GM21528 (cell line): Measurements from ENCODE around the gene NTRK1.

Experiments
- ATAC-seq: cut with Tn5 transposase; IDR thresholded peaks from one replicate; pipeline ENCODE4 v1.9.1; 2021; ENCODE audit warnings: mild to moderate bottlenecking, moderate library complexity; ENCODE audit not compliant: unreplicated experiment, low FRiP score

NTRK1 gene

GRCh38 chr1:156895455-156895812 is 34.8 kb downstream of the NTRK1 start:
- no peak for ATAC-seq

- no peak for ATAC-seq
Measured at GRCh38 chr1:156895927-156896326, 35.3 kb downstream of the NTRK1 start.

DNA sequence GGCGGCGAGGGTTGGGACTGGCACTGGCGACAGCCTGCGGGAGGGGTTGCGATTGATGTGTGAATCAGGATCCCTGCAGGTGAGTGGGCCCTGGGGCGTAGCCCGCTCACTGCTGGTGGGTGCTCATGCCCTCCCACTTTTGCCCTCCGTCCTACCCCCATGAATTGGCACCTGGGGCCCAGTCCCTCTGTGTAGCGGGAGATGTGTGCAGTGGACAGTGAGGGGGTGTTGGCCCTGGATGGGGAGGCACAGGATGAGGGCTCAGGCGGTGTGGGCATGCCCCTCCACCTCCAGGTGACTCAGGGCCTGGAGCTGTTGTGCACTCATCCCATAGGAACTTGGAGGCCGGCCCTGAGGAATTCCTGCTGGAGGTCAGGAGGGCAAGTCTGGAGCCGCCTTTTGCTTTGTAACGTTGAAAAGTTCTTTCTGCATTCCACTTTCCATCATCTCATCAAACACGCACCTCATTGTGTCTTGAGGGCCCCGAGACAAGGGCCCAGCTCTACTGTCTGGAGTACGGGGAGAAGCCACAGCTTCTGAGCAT is 35.9 kb downstream of the NTRK1 start:
- no peak for ATAC-seq

GRCh38 chr1:156897078-156897825 is 36.6 kb downstream of the NTRK1 start:
- ATAC-seq = no peak

DNA sequence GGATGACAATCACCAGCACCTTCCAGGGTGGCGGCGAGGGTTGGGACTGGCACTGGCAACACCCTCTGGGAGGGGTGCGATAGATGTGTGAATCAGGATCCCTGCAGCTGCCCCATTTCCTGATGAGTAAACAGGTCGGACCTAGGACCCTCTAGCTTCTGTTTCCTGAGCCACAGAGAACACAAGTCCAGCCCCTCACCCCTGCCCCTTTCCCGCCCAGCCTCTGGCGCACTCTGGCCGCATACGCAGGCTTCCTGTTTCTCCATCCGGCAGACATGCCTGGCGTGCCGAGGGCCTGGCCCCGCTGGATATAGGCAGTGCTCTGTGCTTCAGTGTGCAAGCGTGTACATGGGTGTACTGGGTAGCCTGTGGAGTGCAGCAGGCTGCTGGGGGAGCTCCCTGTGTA is 37.5 kb downstream of the NTRK1 start:
- no peak for ATAC-seq

GRCh38 chr1:156898971-156899664 is 38.5 kb downstream of the NTRK1 start:
- no peak for ATAC-seq

- ATAC-seq = no peak
Measured at GRCh38 chr1:156899956-156900718, 39.5 kb downstream of the NTRK1 start.

DNA sequence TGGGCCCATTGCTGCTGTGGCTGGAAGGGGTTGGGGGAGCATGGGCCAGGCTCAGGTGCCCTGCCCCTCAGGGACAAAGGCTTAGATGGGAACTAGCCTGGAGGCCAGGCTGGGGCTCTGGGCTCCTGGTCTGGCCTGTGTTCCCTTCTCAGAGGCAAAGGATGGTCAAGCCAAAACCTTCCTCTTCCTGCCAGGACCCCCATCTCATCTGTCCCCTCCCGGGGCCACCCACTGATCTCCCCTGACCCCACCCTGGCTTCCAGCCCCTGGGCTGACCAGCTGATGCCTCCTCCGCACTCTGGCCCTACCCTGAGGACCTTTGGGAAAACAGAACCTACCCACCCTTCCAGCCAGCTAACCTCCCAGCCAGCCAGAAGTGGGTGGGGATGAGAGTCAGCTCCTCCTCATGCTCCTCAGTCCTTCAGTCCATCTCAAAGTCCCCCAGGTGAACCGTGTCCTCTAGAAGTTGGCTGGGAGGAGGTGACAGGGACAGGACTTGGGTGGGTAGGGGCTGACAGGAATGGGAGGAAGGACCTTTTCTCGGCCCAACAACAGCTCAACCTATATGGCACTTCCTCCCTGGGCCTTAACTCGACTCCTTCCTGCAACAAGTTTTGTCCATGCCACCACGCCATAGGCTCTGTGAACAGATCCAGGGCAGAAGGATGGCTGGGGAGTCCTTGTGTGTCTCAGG is 40.4 kb downstream of the NTRK1 start:
- ATAC-seq = no peak

DNA sequence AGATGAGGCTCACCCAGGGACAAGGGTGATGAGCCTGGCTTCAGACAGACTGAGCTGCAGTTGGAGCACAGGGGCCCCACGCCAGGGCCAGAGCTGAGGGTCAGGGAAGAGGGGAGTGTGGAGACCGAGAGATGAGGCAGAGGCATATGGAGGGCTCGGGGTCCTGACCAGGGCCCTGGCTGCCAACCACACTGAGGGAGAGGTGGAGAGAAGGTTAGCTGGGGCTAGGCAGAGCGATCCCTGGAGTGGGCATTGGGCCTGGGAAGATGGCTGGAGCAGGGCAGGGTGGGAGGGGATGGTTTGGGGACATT is 40.9 kb downstream of the NTRK1 start:
- no peak for ATAC-seq

DNA sequence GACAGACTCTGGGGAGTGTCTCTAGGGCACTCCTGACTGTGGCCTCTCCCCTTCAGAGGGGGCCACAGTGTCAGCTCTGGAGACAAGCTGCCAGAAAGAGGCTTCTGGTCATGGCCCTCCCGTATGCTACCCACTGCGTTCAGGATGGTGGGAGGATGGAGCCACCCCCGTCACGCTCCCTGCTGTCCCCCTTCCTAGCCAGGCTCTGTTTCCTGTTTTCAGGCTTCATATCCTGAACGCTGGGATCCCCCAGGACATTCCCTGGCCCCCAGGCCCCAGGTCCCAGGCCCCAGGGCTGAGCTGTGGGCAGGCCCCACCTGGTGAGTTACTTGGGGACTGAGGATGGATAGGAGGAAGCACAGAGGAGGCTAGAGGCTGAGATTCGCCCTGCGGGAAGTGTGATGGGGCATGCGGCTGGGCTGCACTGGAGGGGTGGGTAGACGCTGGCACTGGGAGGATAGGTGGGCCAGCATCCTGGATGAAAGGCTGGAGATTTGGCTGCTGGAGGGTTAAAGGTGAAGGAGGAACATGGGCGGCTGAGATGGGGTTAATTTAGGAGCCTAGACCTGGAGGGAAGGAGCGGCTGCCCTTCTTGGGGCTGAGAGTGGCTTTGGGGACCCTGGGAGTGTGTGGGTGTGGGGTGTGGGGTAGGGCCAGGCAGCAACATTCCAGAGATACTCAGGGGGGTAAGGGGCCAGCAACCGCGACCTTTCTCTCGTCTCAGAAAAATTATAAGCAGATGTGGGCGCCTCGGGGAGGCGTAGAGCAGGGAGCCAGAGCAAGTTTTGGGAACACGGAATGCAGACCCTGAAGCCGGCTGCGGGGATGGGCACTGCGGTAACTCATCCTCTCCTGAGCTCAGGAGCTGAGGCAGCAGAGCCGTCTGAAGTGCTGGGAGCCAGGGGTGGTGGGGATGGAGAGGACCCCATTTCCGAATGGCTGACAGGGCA is 41.6 kb downstream of the NTRK1 start:
- no peak for ATAC-seq

GRCh38 chr1:156903328-156904091 is 42.8 kb downstream of the NTRK1 start:
- no peak for ATAC-seq

GRCh38 chr1:156904187-156904959 is 43.7 kb downstream of the NTRK1 start:
- ATAC-seq = no peak

- no peak for ATAC-seq
Measured at GRCh38 chr1:156905176-156905575, 44.5 kb downstream of the NTRK1 start.

GRCh38 chr1:156905651-156906050 is 45.0 kb downstream of the NTRK1 start:
- ATAC-seq = no peak

DNA sequence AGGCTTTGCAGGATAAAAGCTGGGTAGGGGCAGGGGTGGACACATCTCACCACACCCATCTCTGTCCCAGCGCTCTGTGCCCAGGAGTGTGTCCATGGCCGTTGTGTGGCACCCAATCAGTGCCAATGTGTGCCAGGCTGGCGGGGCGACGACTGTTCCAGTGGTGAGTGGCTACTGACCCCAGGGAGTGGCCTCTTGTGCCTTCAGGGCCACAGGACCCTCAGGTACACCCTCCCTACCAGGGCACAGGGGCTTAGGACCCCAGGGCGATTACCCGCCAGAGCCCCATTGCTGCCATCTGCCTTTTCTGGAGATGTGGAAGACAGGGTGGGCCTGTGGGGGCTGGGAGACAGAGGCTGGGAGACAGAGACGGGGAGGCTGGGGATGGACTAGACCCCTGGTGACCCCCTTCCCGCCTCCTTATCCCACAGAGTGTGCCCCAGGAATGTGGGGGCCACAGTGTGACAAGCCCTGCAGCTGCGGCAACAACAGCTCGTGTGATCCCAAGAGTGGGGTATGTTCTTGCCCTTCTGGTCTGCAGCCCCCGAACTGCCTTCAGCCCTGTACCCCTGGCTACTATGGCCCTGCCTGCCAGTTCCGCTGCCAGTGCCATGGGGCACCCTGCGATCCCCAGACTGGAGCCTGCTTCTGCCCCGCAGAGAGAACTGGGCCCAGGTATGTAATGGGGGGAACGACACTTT is 45.7 kb downstream of the NTRK1 start:
- ATAC-seq = no peak

DNA sequence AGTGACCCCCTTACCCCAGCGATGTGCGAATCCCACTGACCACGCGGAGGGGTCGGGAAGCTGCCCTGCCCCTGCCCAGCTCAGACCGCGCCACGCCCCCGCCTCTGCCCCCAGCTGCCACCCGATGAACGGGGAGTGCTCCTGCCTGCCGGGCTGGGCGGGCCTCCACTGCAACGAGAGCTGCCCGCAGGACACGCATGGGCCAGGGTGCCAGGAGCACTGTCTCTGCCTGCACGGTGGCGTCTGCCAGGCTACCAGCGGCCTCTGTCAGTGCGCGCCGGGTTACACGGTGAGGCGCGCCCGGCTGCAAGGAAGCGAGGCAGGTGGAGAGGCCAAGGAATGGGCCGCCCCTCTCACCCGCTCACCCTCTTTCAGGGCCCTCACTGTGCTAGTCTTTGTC is 47.9 kb downstream of the NTRK1 start:
- no peak for ATAC-seq

DNA sequence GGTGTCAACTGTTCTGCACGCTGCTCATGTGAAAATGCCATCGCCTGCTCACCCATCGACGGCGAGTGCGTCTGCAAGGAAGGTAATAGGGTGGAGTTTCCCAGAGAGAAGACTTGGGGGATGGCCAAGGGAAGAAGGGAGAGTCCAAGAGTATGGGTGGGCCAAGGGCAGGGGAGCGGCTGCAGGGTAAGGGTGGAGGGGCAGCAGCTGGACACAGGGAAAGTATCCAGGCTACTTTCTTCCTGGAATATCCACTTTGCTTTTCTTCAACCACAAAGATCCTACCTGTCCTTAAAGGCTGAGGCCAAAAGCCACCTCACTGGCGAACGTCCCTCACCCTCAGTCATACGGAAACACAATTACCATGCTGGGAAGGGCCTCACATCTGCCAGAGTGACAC is 48.3 kb downstream of the NTRK1 start:
- no peak for ATAC-seq

DNA sequence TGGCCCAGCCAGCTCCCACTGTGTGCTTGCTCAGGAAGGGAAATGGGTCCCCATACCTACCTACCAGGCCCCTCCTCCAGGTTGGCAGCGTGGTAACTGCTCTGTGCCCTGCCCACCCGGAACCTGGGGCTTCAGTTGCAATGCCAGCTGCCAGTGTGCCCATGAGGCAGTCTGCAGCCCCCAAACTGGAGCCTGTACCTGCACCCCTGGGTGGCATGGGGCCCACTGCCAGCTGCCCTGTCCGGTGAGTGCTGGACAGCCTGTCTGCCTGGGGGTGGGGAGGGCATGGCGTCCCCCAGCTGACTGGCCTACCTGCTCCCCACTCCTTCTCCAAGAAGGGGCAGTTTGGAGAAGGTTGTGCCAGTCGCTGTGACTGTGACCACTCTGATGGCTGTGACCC is 49.0 kb downstream of the NTRK1 start:
- ATAC-seq = no peak
